ENCODE measurements around the gene ZNF761.

DNA sequence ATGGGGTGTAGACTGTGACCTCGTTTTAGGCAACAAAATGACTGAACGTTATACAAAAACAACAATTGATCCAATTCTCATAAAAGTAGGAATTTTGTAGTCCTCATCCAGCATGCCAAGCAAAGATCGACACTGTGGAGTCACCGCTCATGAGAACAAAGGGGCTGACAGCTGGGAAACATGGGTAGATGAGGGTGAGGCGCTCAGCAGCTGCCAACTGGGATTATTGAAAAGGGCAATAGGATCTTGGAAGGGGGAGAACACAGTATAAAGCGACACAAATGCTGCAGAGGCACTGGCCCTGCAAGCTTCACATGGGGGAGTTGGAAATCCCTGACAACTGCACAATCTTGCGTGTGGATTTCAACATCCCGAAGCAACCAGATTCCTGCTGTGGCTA, 42.2 kb upstream of the ZNF761 start:
- TF ChIP-seq CTCF (IDR thresholded peaks at IDR 0.05; ENCODE audit: extremely low read depth in 1 of 2, insufficient read depth in 1 of 2, low read depth in 1 of 2, low read length in 2 of 2) (no peak), POLR2AphosphoS5 (IDR thresholded peaks at IDR 0.05; ENCODE audit: insufficient read depth, low read depth, low read length) (no peak), MAX (IDR thresholded peaks at IDR 0.05; ENCODE audit: insufficient read depth, insufficient read length) (no peak), POLR2A (IDR thresholded peaks at IDR 0.05; ENCODE audit: low read depth, low read length) (no peak), EZH2 (IDR thresholded peaks at IDR 0.05; ENCODE audit: borderline replicate concordance, low read depth, low read length, severe bottlenecking) (no peak)
